Measurements from ENCODE around the gene ZNF609. TPM values are rescaled to one million over a fixed set of nuclear protein-coding genes. Genes with fewer than 3 reads are reported as not detected.

ZNF609 gene
- total and polyA plus RNA-seq, 2 of the 13 experiments (the other 11 are each of a cell fraction or from before 2014, with no cell fraction given): 8.9 to 9.9 TPM

- TF ChIP-seq ZNF609 (CRISPR knock-in tag; IDR thresholded peaks at IDR 0.05; ENCODE audit: borderline replicate concordance): peak; percentile 55
- TF ChIP-seq, protein P1, sequence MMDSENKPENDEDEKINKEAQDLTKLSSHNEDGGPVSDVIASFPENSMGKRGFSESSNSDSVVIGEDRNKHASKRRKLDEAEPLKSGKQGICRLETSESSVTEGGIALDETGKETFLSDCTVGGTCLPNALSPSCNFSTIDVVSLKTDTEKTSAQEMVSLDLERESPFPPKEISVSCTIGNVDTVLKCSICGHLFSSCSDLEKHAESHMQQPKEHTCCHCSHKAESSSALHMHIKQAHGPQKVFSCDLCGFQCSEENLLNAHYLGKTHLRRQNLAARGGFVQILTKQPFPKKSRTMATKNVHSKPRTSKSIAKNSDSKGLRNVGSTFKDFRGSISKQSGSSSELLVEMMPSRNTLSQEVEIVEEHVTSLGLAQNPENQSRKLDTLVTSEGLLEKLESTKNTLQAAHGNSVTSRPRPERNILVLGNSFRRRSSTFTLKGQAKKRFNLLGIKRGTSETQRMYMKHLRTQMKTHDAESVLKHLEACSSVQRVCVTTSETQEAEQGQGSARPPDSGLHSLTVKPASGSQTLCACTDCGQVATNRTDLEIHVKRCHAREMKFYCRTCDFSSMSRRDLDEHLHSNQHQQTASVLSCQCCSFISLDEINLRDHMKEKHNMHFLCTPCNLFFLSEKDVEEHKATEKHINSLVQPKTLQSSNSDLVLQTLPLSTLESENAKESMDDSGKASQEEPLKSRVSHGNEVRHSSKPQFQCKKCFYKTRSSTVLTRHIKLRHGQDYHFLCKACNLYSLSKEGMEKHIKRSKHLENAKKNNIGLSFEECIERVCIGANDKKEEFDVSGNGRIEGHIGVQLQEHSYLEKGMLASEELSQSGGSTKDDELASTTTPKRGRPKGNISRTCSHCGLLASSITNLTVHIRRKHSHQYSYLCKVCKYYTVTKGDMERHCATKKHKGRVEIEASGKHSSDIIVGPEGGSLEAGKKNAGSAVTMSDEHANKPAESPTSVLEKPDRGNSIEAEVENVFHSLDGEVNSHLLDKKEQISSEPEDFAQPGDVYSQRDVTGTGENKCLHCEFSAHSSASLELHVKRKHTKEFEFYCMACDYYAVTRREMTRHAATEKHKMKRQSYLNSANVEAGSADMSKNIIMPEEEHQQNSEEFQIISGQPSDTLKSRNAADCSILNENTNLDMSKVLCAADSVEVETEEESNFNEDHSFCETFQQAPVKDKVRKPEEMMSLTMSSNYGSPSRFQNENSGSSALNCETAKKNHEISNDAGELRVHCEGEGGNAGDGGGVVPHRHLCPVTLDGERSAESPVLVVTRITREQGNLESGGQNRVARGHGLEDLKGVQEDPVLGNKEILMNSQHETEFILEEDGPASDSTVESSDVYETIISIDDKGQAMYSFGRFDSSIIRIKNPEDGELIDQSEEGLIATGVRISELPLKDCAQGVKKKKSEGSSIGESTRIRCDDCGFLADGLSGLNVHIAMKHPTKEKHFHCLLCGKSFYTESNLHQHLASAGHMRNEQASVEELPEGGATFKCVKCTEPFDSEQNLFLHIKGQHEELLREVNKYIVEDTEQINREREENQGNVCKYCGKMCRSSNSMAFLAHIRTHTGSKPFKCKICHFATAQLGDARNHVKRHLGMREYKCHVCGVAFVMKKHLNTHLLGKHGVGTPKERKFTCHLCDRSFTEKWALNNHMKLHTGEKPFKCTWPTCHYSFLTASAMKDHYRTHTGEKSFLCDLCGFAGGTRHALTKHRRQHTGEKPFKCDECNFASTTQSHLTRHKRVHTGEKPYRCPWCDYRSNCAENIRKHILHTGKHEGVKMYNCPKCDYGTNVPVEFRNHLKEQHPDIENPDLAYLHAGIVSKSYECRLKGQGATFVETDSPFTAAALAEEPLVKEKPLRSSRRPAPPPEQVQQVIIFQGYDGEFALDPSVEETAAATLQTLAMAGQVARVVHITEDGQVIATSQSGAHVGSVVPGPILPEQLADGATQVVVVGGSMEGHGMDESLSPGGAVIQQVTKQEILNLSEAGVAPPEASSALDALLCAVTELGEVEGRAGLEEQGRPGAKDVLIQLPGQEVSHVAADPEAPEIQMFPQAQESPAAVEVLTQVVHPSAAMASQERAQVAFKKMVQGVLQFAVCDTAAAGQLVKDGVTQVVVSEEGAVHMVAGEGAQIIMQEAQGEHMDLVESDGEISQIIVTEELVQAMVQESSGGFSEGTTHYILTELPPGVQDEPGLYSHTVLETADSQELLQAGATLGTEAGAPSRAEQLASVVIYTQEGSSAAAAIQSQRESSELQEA (CRISPR knock-in tag; IDR thresholded peaks at IDR 0.05; ENCODE audit: not compliant biosample characterization): no peak
- TF ChIP-seq CAMTA2 (CRISPR knock-in tag; IDR thresholded peaks at IDR 0.05; ENCODE audit: borderline replicate concordance): no peak
- 0 out of 2 replicates have a peak, but pooled peaks have one; percentile 12 for TF ChIP-seq KDM1A (CRISPR knock-in tag; IDR thresholded peaks at IDR 0.05)
- TF ChIP-seq SCMH1 (CRISPR knock-in tag; IDR thresholded peaks at IDR 0.05; ENCODE audit: borderline replicate concordance): no peak
- TF ChIP-seq ZNF337 (CRISPR knock-in tag; IDR thresholded peaks at IDR 0.05; ENCODE audit: borderline replicate concordance, low read depth): no peak
- no peak for TF ChIP-seq MYPOP (CRISPR knock-in tag; IDR thresholded peaks at IDR 0.05)
- TF ChIP-seq SMARCC2 (IDR thresholded peaks at IDR 0.05): no peak
- no peak for TF ChIP-seq PRPF4 (IDR thresholded peaks at IDR 0.05; ENCODE audit: low read depth, low read length, poor library complexity, severe bottlenecking)
- TF ChIP-seq KAT7 (CRISPR knock-in tag; IDR thresholded peaks at IDR 0.05; ENCODE audit: borderline replicate concordance): no peak
Observed at GRCh38 chr15:64732156-64732860, 271.9 kb downstream of the ZNF609 start (continued).
